ENCODE measurements around the gene DPEP1.

DNA sequence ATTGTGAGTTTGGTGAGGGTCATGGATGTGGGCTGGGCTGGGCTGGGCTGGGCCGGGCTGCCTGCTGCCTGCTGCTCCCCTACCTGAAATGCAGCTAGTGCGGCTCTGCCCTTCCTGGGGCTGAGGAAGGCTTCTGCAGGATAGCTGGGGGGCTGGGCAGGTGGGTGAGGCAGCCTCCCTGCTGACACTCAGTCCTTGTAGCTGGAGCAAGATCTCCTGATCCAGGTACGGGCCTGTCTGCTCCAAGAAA lies 48.3 kb upstream of the DPEP1 start:
- TF ChIP-seq, protein P1, sequence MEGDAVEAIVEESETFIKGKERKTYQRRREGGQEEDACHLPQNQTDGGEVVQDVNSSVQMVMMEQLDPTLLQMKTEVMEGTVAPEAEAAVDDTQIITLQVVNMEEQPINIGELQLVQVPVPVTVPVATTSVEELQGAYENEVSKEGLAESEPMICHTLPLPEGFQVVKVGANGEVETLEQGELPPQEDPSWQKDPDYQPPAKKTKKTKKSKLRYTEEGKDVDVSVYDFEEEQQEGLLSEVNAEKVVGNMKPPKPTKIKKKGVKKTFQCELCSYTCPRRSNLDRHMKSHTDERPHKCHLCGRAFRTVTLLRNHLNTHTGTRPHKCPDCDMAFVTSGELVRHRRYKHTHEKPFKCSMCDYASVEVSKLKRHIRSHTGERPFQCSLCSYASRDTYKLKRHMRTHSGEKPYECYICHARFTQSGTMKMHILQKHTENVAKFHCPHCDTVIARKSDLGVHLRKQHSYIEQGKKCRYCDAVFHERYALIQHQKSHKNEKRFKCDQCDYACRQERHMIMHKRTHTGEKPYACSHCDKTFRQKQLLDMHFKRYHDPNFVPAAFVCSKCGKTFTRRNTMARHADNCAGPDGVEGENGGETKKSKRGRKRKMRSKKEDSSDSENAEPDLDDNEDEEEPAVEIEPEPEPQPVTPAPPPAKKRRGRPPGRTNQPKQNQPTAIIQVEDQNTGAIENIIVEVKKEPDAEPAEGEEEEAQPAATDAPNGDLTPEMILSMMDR (IDR thresholded peaks at IDR 0.05): no peak
- TF ChIP-seq POLR2A (IDR thresholded peaks at IDR 0.05): no peak
